ENCODE measurements around the gene WAC. TPM values are rescaled to one million over a fixed set of nuclear protein-coding genes. Genes with fewer than 3 reads are reported as not detected.
A peak's percentile ranks its signal among the peaks of the same experiment; 100 is the strongest.

WAC gene
- total and polyA plus RNA-seq, 9 of the 15 experiments (the other 6 are each of a cell fraction or from before 2014, with no cell fraction given) = 24.8 to 123 (median 78.2) TPM

GRCh38 chr10:28533571-28534304 lies 820 bp downstream of the WAC start (continued):
- TF ChIP-seq RBBP5 (IDR thresholded peaks at IDR 0.05; ENCODE audit: borderline replicate concordance, insufficient read depth, low read length, poor library complexity, severe bottlenecking) (no peak), E2F5 (CRISPR knock-in tag; IDR thresholded peaks at IDR 0.05) (no peak), ELF1 (tag; IDR thresholded peaks at IDR 0.05) (no peak), SP1 (CRISPR knock-in tag; IDR thresholded peaks at IDR 0.05) (no peak), RBM17 (IDR thresholded peaks at IDR 0.05; ENCODE audit: borderline replicate concordance, low read depth, low read length) (no peak), POLR2G (IDR thresholded peaks at IDR 0.05; ENCODE audit: low read depth, low read length) (peak; percentile 71), FUS (optimal IDR thresholded peaks at IDR 0.05; ENCODE audit: low read depth, low read length) (no peak), JUNB (CRISPR knock-in tag; conservative IDR thresholded peaks at IDR 0.05) (no peak), TAF7 (tag; IDR thresholded peaks at IDR 0.05) (no peak), ZNF165 (CRISPR knock-in tag; IDR thresholded peaks at IDR 0.05; ENCODE audit: borderline replicate concordance) (no peak), SRSF3 (IDR thresholded peaks at IDR 0.05; ENCODE audit: insufficient read depth, low read length) (no peak), ZFX (CRISPR knock-in tag; IDR thresholded peaks at IDR 0.05) (peak; percentile 99), NFXL1 (CRISPR knock-in tag; IDR thresholded peaks at IDR 0.05) (no peak), MYBL2 (IDR thresholded peaks at IDR 0.05; ENCODE audit: low read depth) (no peak), MYBL2 (CRISPR knock-in tag; IDR thresholded peaks at IDR 0.05; ENCODE audit: borderline replicate concordance) (no peak), ZNF57 (CRISPR knock-in tag; IDR thresholded peaks at IDR 0.05) (no peak), TAF9B (IDR thresholded peaks at IDR 0.05; ENCODE audit: partially characterized antibody) (no peak), TOE1 (IDR thresholded peaks at IDR 0.05; ENCODE audit: borderline replicate concordance) (no peak), TOE1 (CRISPR knock-in tag; IDR thresholded peaks at IDR 0.05; ENCODE audit: borderline replicate concordance, low read depth) (no peak), GATAD2B (IDR thresholded peaks at IDR 0.05; ENCODE audit: borderline replicate concordance) (no peak), ZHX1 (conservative IDR thresholded peaks at IDR 0.05; ENCODE audit: low read length) (no peak), ARNT (IDR thresholded peaks at IDR 0.05) (0 out of 4 replicates have a peak, but pooled peaks of 1 of the 2 experiments have one; percentile 40), CBX3 (IDR thresholded peaks at IDR 0.05; ENCODE audit: borderline replicate concordance in 1 of 2, low read length in 2 of 2) (no peak)
- TF ChIP-seq, protein P1, sequence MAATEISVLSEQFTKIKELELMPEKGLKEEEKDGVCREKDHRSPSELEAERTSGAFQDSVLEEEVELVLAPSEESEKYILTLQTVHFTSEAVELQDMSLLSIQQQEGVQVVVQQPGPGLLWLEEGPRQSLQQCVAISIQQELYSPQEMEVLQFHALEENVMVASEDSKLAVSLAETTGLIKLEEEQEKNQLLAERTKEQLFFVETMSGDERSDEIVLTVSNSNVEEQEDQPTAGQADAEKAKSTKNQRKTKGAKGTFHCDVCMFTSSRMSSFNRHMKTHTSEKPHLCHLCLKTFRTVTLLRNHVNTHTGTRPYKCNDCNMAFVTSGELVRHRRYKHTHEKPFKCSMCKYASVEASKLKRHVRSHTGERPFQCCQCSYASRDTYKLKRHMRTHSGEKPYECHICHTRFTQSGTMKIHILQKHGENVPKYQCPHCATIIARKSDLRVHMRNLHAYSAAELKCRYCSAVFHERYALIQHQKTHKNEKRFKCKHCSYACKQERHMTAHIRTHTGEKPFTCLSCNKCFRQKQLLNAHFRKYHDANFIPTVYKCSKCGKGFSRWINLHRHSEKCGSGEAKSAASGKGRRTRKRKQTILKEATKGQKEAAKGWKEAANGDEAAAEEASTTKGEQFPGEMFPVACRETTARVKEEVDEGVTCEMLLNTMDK (IDR thresholded peaks at IDR 0.05; ENCODE audit: borderline replicate concordance, insufficient read depth, low read depth, low read length, poor library complexity, severe bottlenecking) = no peak

Data from K562 (cell line).